Coronary artery (tissue), 2 donors: ENCODE measurements around the gene KCNJ15.
A peak's percentile ranks its signal among the peaks of the same experiment; 100 is the strongest.

Experiments used
- DNase-seq: peaks from one replicate; pipeline ENCODE4 v3.0.0-alpha.2; 2017; ENCODE audit warnings: low spot score
- H3K27ac ChIP-seq, 2 donors: fragments of 200-600 bp; sonication (generic); one replicate each; pipeline ENCODE4 v1.5.1; 2016 to 2019
- H3K4me3 ChIP-seq: fragments of 200-600 bp; sonication (generic); 2 replicates; pipeline ENCODE4 v1.5.1; 2016; ENCODE audit warnings: mild to moderate bottlenecking, moderate library complexity
- TF ChIP-seq, protein P1 (sequence below): fragments of 200-600 bp; sonication (generic); IDR thresholded peaks from one replicate; pipeline ENCODE4 v1.5.1; 2019; ENCODE audit warnings: antibody characterized with exemption

KCNJ15 gene

DNA sequence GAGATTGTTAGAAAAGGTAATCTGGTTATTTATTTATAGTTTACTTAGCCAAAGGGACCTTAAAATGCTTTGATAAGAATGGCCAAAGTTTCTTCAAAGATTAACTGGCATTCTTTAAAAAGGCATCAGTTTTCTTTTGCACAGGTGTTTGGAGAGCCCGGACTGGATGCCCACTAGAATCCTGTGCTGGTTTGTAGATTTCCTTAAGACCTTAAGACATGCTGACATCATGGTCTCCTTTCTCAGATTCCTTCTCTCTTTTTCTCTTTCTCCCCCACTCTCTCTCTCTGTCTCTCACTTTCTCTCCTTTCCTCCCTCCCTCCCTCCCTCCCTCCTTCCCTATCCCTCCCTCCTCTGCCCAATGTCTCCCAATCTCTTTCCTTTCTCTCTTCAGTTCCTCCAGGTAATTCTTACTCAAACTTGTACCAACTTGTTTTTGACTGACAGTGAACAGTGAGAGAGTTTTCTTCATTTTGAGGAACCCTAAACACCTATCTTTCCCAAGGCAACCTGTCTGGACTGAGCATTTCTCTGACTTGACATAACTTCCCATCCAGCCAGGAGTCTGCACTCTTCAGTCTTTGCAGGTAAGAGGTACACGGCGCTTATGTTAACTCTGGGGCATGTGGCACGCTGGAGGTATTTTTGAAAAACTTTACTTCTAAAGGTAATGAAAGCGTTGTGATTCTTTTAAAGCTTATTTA, at the start of gene KCNJ15:
Gene KCNJ15, plus strand, starts transcription at position 393 of the 704 bp plus-strand sequence. CDS start 42,271 bp downstream, outside the sequence.
- TF ChIP-seq, protein P1, sequence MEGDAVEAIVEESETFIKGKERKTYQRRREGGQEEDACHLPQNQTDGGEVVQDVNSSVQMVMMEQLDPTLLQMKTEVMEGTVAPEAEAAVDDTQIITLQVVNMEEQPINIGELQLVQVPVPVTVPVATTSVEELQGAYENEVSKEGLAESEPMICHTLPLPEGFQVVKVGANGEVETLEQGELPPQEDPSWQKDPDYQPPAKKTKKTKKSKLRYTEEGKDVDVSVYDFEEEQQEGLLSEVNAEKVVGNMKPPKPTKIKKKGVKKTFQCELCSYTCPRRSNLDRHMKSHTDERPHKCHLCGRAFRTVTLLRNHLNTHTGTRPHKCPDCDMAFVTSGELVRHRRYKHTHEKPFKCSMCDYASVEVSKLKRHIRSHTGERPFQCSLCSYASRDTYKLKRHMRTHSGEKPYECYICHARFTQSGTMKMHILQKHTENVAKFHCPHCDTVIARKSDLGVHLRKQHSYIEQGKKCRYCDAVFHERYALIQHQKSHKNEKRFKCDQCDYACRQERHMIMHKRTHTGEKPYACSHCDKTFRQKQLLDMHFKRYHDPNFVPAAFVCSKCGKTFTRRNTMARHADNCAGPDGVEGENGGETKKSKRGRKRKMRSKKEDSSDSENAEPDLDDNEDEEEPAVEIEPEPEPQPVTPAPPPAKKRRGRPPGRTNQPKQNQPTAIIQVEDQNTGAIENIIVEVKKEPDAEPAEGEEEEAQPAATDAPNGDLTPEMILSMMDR = no peak
- Histone ChIP-seq H3K27ac (no peak within 1 kb of the TSS), H3K4me3 (no peak within 1 kb of the TSS)
- DNase-seq = no peak

DNA sequence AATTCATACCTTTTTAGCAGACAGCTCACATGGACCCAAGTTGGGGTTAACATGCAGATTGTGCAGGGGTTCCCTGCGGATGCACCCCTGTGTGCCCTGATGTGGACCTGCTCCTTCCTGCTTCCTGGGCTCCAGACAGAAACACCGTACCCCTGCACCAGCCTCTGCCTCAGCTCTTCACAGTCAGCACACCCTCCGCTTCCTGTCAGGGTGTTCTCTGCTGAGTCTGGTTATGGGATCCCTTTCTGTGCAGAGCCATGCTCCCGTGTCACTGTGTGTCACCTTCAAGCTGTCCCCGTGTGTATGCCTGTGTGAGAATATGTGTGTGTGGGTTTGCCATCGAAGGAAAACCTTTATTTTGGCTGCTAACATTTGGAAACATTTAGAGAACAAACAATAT, 48.7 kb upstream of the KCNJ15 start:
- TF ChIP-seq, protein P1 = no peak

DNA sequence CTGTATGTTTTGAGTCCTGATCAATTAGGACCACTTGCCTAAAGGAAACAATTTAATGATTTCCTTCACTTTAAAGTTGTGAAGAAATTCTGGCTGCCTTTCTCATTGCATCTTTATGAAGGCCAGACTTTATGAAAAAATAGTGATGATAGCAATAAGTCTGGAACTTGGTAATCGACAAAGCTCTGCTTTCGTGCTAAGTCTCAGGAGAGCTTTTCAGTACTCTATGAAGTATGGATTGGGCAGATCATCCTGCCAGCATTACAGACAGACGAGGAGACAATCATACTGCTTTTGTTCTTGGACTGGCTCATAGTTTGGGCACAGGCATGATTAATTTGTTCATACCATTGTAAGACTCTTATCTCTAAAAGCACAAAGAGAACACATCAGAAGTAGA, 45.5 kb upstream of the KCNJ15 start:
- TF ChIP-seq, protein P1 = no peak
- no peak overlapping the region for H3K27ac ChIP-seq
- H3K4me3 ChIP-seq = no peak overlapping the region
- no peak for DNase-seq

More for the DNA sequence above, 48.7 kb upstream of the KCNJ15 start:
- H3K27ac ChIP-seq = no peak overlapping the region
- DNase-seq = no peak
- no peak overlapping the region for H3K4me3 ChIP-seq

DNA sequence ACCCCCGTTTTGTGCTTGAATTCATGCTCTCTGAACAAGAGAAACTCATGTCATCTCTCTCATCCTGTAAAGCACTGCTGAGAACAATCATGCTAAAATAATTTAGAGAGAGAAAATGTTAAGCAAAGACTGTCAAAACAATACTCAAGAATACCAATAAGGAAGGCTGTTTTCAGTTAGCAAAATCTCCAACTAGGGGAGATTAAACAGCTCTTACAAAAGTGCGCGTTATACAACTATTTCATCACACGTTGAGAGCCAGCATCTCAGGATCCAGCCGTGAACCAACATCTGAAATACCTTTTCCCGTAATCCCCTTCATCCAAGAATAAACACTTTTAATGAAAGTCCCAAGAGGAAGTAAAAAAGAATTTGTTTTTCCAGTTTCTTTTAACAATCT, 44.1 kb upstream of the KCNJ15 start:
- TF ChIP-seq, protein P1 = no peak
- DNase-seq = no peak
- H3K27ac ChIP-seq = no peak overlapping the region
- H3K4me3 ChIP-seq = no peak overlapping the region

DNA sequence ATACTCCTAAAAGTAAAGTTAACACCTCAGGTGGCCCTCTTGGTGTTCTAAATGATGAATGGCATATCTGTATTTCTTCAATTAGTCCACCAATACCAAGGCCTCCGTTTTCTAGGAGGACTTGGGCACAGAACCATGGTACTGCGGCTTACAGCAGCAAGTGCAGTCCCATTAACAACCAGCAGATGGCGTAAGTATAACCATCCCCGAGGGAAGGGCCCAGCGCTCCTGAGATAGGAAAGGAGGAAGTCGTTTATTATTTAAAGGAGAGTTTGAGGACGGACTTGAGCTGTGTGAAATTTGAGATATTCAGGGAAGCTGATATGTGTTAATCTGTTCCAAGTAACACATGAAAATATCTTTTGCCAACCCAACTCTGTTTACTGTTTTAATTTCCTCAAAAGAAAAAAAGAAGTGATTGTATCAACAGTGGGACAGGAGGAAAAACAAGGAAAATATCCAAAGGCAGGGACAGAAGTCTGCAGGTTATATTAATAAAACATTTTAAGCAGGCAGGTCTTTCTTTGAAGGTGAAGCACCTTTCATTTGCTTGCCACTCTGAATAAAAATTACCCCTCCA, 37.7 kb upstream of the KCNJ15 start:
- Histone ChIP-seq H3K4me3 (no peak overlapping the region), H3K27ac (peak overlapping the region in 1 of 2 donors; percentile 1)
- DNase-seq = no peak
- TF ChIP-seq, protein P1 = peak; percentile 95

DNA sequence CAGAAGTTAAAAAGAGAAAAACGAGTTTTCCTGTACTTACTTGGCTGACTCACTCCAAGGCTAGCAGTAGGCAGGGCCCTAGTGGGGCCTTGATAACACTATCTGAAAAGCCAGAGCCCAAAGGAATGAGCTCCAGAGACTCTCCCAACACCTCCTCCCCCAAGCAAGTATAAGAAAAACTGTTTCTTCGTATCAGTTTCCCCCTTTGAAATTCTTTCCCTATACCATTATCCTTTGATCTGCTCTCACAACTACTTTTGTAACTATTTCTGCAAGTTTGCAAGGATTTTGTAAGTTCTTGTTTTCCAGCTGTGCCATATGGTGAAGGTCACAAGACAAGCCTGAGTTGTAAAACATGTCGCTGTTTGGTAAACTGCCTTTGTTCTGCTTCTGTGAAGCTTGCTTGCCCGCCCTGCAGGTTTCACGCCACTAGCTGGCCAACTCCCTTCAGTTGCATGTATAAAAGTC, 36.5 kb upstream of the KCNJ15 start:
- DNase-seq = no peak
- TF ChIP-seq, protein P1 = no peak
- Histone ChIP-seq H3K27ac (no peak overlapping the region), H3K4me3 (no peak overlapping the region)

DNA sequence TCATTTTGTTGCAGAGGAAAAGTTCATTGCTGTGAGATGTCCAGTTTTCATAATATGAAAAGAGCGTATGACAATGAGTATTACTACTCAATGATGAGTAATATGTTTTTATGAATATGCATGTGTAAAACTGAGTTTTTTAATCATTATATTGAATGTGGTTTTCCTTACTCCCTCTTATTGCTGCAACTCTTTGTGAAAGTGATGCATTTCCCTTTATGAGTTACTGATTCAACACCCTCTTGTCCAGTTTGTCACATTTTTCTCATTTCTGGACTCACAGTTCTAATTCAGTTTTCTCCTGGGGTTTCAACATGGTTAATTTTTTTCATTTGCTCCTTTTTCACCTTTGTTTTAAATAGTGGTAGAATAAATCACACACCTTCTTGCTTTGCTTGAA, 35.2 kb upstream of the KCNJ15 start:
- Histone ChIP-seq H3K27ac (no peak overlapping the region), H3K4me3 (no peak overlapping the region)
- DNase-seq = no peak
- TF ChIP-seq, protein P1 = no peak
